Astrocyte of the spinal cord (primary cell): ENCODE data around the gene LACTBL1.
A peak's percentile ranks its signal among the peaks of the same experiment; 100 is the strongest.
"Not testable (repeated sequence)": the region's sequence is repeated elsewhere in the genome, so short reads cannot be mapped to it uniquely, and the experiment has no call there.

ENCODE experiments used
- DNase-seq: peaks from one replicate; pipeline ENCODE4 v3.0.0; 2011; ENCODE audit warnings: low read depth, low spot score
- H3K4me3 ChIP-seq: 2 replicates; pipeline ENCODE4 v1.5.1; 2011; ENCODE audit warnings: low read depth, mild to moderate bottlenecking, low read length, moderate library complexity
- in situ Hi-C: cut with HindIII; loops from 2 replicates; pipeline ENCODE4 v1.10.0; 2017; ENCODE audit warnings: low sequenced_read_pairs
- TF ChIP-seq, protein P1 (sequence below): IDR thresholded peaks from 2 replicates; pipeline ENCODE4 v1.5.1; 2012; ENCODE audit warnings: low read depth, mild to moderate bottlenecking, low read length, inconsistent platforms

Gene LACTBL1

DNA sequence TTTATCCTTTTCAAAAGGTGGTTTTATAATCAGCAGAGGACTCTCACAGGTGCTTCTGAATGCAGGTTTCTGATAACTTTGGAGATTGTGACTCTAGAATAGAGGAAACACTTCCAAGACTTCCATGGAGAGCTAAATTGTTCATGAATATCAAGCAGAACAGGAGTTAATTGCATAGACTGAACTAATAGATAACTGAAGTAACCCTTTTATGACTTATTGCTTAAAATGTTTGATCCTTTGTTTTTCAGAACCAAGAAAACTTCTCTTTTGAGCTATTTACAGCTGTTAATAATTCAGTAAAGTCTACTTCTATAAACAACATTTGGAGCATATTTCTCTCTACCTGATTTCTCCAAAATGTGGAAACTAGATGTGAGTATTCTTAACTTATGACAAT, 23.1 kb upstream of the LACTBL1 start:
- in situ Hi-C loops: no loop called here
- no peak for DNase-seq
- TF ChIP-seq, protein P1, sequence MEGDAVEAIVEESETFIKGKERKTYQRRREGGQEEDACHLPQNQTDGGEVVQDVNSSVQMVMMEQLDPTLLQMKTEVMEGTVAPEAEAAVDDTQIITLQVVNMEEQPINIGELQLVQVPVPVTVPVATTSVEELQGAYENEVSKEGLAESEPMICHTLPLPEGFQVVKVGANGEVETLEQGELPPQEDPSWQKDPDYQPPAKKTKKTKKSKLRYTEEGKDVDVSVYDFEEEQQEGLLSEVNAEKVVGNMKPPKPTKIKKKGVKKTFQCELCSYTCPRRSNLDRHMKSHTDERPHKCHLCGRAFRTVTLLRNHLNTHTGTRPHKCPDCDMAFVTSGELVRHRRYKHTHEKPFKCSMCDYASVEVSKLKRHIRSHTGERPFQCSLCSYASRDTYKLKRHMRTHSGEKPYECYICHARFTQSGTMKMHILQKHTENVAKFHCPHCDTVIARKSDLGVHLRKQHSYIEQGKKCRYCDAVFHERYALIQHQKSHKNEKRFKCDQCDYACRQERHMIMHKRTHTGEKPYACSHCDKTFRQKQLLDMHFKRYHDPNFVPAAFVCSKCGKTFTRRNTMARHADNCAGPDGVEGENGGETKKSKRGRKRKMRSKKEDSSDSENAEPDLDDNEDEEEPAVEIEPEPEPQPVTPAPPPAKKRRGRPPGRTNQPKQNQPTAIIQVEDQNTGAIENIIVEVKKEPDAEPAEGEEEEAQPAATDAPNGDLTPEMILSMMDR: no peak
- no peak overlapping the region for H3K4me3 ChIP-seq

DNA sequence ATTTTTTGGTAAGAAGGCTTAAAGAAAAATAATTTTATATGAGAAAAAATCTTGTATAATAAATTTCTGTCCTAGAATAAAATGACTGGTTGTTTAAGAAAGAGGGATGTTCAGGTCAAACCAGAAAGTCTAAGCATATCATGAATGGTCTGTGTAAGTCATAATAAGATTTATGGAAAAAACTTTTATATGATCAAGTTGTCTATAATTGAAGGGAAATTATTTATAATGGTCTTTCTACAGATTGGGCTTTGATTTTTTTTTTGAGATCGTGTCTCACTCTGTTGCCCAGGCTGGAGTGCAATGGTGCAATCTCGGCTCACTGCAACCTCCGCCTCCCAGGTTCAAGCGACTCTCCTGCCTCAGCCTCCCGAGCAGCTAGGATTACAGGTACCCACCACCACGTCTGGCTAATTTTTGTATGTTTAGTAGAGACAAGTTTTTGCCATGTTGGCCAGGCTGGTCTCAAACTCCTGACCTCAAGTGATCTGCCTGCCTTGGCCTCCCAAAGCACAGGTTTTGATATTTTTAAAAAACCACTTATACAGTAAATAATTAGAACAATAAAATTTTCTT, 20.6 kb upstream of the LACTBL1 start:
- DNase-seq, in situ Hi-C loops, H3K4me3 ChIP-seq: not testable (repeated sequence)

DNA sequence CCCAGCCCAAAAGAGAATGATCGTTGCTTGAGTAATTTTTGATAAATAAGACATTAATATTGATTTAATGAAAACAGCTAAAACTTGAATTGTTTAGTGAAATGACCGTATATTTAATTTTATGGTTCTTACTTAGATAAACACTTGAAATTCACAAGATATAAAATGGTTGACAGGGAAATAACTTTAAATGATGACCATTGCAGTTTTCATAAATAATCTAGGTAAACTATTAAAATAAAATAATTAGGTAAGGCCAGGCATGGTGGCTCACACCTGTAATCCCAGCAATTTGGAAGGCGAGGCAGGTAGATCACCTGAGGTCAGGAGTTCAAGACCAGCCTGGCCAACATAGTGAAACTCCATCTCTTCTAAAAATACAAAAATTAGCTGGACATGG, 19.7 kb upstream of the LACTBL1 start:
- H3K4me3 ChIP-seq, in situ Hi-C loops, DNase-seq: not testable (repeated sequence)

GRCh38 chr1:22983944-22984343, 11.3 kb upstream of the LACTBL1 start:
- TF ChIP-seq, protein P1: no peak
- in situ Hi-C loops: no loop called here
- no peak overlapping the region for H3K4me3 ChIP-seq
- DNase-seq: no peak

- DNase-seq, in situ Hi-C loops: not testable (repeated sequence)
Measured at GRCh38 chr1:22980471-22980790, 7.8 kb upstream of the LACTBL1 start.

GRCh38 chr1:22978299-22978698, 5.6 kb upstream of the LACTBL1 start:
- DNase-seq: peak; percentile 34
- H3K4me3 ChIP-seq: no peak overlapping the region
- in situ Hi-C loops: no loop called here
- TF ChIP-seq, protein P1: no peak

More at GRCh38 chr1:22980471-22980790, 7.8 kb upstream of the LACTBL1 start:
- not testable (repeated sequence) for H3K4me3 ChIP-seq

DNA sequence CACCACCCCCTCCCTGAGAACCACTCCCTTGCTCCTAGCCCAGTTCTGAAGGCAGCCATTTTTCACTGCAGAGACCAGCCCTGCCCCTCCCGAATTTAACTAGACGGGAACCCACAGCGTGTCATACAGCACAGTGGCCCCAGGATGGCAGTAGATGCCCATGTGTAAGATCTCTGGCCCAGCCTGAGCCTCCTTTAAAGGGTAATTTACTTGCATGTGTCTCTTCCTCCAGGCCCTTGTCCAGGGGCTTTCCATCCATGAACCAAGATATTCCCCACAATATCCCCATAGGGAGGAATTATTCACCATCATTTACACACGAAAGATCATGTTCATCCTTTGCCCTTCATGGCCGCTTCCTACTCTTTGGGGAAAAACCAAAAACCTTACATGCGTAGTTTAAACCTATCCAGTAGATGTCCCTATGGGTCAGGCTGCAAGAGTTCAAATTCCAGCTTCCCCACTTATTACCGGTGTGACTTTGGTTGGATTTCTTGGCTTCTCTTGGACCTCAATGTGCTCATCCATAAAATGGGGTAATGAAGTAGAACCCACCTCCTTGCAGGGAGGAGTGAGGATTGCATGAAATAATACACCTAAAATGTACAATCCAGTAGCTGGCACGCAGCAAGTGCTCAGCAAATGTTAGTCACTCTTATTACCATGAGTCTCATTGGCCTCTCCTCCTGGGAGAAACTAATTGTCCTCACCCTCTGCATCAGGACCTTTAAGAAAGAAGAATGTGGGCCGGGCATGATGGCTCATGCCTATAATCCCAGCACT, 4.0 kb upstream of the LACTBL1 start:
- in situ Hi-C loops: no loop called here
- TF ChIP-seq, protein P1: peak; percentile 87
- DNase-seq: peak; percentile 88
- H3K4me3 ChIP-seq: no peak overlapping the region

GRCh38 chr1:22976127-22976460, 3.4 kb upstream of the LACTBL1 start:
- in situ Hi-C loops: no loop called here
- DNase-seq: no peak
- no peak overlapping the region for H3K4me3 ChIP-seq
- TF ChIP-seq, protein P1: no peak
